ENCODE data around the gene RGS7BP.
"Not testable (repeated sequence)": the region's sequence is repeated elsewhere in the genome, so short reads cannot be mapped to it uniquely, and the experiment has no call there.

Gene RGS7BP

GRCh38 chr5:64534033-64534432 lies 28.2 kb downstream of the RGS7BP start:
- Histone ChIP-seq H3K36me3 (no peaks in the 10 kb centered on the region), H3K27me3 (no peaks in the 10 kb centered on the region), H3K4me1 (peaks cover 0 to 41% (median 10%) of the 10 kb centered on the region in 4 donors), H3K4me3 (no peak overlapping the region), H3K9me3 (no peaks in the 10 kb centered on the region), H3K27ac (no peak overlapping the region)
- no peak for DNase-seq
- TF ChIP-seq CTCF (IDR thresholded peaks at IDR 0.05) = no peak
- intact Hi-C loops (cut with DNase I; ENCODE audit: low total_unique reads) = no loop called here

- no peaks in the 10 kb centered on the region for H3K9me3 ChIP-seq
- H3K27me3 ChIP-seq = no peaks in the 10 kb centered on the region
- H3K4me1 ChIP-seq = peaks cover 0 to 36% (median 7%) of the 10 kb centered on the region in 4 donors
- no peaks in the 10 kb centered on the region for H3K36me3 ChIP-seq
- peak overlapping the region; percentile 55 to 62 for H3K27ac ChIP-seq
- intact Hi-C loops (cut with DNase I; ENCODE audit: low total_unique reads) = no loop called here
- no peak for DNase-seq
- no peak overlapping the region for H3K4me3 ChIP-seq
- TF ChIP-seq CTCF (IDR thresholded peaks at IDR 0.05) = no peak
Observed at GRCh38 chr5:64557911-64558310, 52.1 kb downstream of the RGS7BP start.

- H3K9me3 ChIP-seq; H3K36me3 ChIP-seq; H3K27me3 ChIP-seq; intact Hi-C loops (cut with DNase I; ENCODE audit: low total_unique reads); DNase-seq; H3K4me3 ChIP-seq: not testable (repeated sequence)
- peaks cover 0 to 40% (median 7%) of the 10 kb centered on the region in 4 donors for H3K4me1 ChIP-seq
- peak overlapping the region in 1 of 2 donors; percentile 62 for H3K27ac ChIP-seq
Observed at GRCh38 chr5:64558641-64559040, 52.8 kb downstream of the RGS7BP start.

- no peak for DNase-seq
- Histone ChIP-seq H3K4me1 (peaks cover 0 to 65% (median 19%) of the 10 kb centered on the region in 4 donors), H3K27ac (peak overlapping the region in 1 of 2 donors; percentile 21), H3K27me3 (no peaks in the 10 kb centered on the region), H3K9me3 (no peaks in the 10 kb centered on the region), H3K4me3 (no peak overlapping the region), H3K36me3 (no peaks in the 10 kb centered on the region)
- intact Hi-C loops (cut with DNase I; ENCODE audit: low total_unique reads) = no loop called here
- no peak for TF ChIP-seq CTCF (IDR thresholded peaks at IDR 0.05)
Observed at GRCh38 chr5:64566310-64566916, 60.6 kb downstream of the RGS7BP start.

GRCh38 chr5:64569858-64570257 lies 64.0 kb downstream of the RGS7BP start:
- DNase-seq = no peak
- Histone ChIP-seq H3K4me1 (peaks cover 0 to 63% (median 14%) of the 10 kb centered on the region in 4 donors), H3K9me3 (no peaks in the 10 kb centered on the region), H3K27ac (peak overlapping the region; percentile 13 to 48), H3K36me3 (no peaks in the 10 kb centered on the region), H3K27me3 (no peaks in the 10 kb centered on the region), H3K4me3 (no peak overlapping the region)
- intact Hi-C loops (cut with DNase I; ENCODE audit: low total_unique reads) = no loop called here
- TF ChIP-seq CTCF (IDR thresholded peaks at IDR 0.05) = no peak

- H3K36me3 ChIP-seq = no peaks in the 10 kb centered on the region
- no peak for TF ChIP-seq CTCF (IDR thresholded peaks at IDR 0.05)
- peak overlapping the region; percentile 13 to 48 for H3K27ac ChIP-seq
- H3K4me3 ChIP-seq = no peak overlapping the region
- H3K4me1 ChIP-seq = peaks cover 0 to 65% (median 16%) of the 10 kb centered on the region in 4 donors
- no peak for DNase-seq
- no peaks in the 10 kb centered on the region for H3K9me3 ChIP-seq
- intact Hi-C loops (cut with DNase I; ENCODE audit: low total_unique reads) = no loop called here
- no peaks in the 10 kb centered on the region for H3K27me3 ChIP-seq
Observed at GRCh38 chr5:64570395-64570996, 64.7 kb downstream of the RGS7BP start.
